ENCODE data around the gene IRX4.

The IRX4 gene

DNA sequence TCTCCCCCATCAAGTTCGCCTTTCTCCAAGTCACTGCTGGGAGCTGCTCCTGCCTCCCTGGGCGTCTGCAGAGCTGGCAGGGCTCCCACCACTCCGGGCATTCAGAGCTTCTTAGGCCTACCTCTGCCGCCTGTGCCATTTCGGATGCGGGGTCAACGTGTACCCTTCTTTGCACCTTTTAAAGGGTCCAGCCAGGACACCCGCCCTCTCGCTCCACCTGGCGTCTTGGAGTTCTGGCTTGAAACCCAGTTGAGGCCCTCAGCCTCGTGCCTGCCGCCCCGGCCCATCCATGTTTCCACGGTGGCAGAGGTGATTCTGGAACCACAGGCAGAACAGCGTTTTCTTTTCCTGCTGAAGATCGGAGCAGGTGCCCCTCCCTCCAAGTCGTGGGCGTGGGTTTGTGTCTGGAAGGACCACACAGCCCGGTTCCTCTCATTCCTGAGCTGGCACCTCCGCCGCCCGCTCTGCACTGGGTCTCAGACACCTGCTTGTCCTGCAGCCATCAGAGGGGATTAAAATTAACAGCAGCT is 48.6 kb downstream of the IRX4 start:
- DNase-seq = no peak

DNA sequence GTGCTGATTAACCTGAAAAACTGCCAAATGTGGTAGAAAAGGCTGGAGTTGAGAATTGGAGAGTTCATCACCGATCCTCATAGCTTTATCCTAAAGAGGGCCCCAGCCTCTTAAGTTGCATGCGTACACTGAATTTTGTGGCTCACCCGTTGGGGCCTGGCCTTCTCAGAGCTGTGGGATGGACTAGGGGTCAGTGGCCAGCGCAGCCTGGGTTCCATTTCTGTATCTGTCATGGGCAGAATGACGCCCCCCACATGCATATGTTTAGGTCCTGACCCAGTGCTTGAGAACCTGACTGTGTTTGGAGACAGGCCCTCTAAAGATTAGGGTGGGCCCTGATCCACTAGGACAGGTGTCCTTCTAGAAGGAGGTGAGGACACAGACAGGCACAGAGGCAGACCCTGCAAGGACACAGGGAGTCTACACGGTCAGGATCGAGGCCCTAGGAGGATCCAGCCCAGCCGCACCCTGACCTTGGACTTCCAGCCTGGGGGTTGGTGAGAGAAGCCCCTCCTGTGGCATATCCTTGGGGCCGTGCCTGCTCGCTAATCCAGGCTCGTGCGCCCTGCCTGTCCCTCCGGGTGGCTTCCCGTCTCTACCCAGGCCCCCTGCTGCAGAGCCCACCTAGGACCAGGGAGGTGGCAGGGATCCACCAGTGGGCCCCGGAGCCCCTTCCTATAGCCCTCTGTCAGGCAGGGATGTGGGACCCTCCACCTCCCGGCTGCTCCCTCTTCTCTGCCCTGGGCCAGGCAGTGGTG is 49.3 kb downstream of the IRX4 start:
- no peak for DNase-seq

DNA sequence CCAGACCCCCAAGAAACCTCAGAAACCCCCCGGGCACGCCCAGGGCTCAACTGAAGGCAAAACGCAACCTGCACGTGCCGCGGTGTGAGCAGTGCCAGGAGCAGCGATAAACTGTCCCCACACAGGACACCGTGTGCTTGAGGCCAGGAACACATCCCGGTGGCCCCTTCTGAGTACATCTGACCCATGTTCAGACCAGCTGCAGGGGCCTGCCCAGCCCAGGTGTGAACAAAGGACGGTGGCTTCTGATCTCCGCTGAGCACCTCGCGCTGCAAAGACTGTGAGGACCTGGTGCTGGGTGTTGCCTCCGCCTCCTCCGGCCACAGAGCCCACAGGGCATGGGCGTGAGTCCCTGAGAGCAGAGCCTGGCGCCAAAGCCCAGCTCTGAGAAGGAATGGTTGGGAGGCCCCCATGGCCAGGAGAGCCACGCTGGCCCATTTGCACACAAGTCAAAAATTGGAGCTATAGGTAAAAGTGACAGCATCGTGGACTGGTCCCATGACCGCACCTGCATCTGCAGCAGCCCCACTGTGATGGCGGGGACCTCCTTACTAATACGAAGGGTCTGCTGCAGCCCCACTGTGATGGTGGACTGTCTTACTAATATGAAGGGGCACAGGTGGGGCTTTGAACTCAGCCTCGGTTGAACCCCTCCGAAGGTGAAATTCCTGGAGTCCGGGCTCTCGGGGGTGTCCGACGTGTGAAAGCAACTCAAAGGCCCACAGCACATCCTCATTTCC is 50.0 kb downstream of the IRX4 start:
- DNase-seq = no peak

DNA sequence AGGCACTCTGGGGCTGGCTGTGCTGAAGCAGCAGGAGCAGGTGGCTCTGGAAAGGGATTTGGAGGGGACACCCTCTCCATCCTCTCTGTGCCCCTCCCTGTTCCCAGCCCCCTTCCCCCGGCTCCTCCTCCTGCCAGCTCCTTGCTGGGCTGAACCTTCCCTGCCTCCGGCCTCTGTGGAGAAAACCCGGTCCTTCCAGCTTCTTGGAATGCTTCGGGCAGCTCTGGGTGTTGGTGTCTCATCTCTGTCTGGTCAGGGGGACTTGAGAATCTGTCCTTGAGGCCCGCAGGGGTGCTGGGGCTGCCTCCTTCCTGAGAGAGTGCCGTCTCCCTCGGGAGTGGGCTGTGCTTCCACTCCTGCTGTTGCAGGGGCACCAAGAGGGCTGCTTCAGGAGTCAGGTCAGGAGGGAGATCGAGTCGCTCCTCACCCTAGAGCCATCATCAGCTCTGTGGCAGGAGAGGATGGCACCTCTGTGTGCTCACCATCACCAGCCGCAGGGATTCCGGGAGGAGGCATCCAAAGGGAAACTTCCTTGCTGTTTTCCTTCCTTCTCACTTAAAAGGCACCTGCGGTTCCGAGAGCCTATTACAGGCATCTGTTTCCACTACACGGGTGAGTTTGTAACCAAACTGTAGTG is 50.9 kb downstream of the IRX4 start:
- DNase-seq = no peak

DNA sequence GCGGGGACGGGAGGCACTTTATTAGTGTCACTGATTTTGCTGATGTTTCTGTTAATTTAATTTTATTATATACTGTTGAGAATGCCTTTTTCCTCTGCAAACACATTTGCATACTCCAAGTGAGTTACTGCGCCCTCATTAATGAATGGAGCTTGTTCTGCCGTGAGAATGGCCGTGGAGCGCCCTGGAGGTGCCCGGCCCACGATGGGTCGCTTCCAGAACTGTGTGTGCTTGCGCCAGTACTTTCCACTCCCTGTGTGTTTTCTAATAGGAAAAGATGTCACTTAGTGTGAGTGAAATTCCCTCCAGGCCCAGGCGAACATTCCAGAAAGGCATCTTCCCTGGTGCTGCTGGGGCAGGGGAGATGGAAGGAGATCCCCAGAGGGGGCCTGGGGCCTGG is 51.5 kb downstream of the IRX4 start:
- no peak for DNase-seq

- DNase-seq = no peak
Measured at GRCh38 chr5:1830571-1831228, 52.0 kb downstream of the IRX4 start.

DNA sequence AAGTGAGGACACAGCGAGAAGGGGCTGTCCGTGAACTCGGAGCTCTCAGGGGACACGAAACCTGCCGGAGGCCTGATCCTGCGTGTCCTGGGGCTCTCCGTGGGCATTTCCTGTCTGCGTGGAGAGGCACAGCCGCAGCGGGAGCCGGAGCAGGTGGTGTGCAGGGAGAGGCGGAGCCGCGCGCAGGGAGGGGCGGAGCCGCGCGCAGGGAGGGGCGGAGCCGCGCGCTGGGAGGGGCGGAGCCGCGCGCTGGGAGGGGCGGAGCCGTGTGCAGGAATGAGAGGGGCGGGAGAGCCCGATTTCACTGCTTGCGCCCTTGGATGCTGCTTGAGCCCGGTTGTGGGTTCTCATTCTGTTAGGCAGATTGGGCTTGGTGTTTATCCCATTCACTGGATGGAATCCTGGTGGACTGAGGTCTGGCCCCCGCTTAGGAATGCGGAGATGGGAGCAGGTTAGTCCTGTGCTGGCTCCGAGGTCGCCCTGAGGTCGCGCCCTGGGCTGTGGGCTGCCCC is 54.8 kb downstream of the IRX4 start:
- no peak for DNase-seq
